ENCODE measurements around the gene CPLX4.

DNA sequence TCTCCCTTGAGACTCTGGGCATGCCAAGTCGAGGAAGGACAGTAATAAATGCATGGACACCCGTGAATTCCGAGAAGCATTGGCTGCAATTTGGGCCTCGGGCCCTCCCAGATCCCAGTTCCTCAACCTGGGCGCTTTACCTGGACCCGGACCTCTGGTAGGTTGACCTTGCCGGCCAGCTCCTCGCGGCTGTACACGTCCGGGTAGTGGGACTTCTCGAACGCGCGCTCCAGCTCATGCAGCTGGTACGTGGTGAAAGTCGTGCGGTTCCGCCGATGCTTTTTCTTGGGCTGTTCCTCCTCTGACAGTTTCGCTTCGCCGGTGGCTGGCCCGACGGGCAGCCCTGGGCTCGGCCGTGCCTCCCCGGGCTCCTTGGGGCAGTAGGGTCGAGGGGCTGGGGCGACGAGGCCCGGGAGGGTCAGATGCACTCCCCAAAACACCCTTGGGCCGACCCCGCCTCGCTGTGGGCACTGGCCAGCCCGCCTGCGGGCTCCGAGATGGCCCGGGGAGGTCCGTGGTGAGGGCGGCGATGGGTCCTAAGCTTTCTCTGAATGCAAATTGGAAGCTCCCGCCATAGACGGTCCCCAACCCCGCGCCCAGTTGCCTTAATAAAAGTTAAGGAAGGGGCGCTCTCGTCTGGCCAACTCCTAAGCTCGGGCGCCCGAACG is 46.1 kb downstream of the CPLX4 start:
- TF ChIP-seq, protein P1, sequence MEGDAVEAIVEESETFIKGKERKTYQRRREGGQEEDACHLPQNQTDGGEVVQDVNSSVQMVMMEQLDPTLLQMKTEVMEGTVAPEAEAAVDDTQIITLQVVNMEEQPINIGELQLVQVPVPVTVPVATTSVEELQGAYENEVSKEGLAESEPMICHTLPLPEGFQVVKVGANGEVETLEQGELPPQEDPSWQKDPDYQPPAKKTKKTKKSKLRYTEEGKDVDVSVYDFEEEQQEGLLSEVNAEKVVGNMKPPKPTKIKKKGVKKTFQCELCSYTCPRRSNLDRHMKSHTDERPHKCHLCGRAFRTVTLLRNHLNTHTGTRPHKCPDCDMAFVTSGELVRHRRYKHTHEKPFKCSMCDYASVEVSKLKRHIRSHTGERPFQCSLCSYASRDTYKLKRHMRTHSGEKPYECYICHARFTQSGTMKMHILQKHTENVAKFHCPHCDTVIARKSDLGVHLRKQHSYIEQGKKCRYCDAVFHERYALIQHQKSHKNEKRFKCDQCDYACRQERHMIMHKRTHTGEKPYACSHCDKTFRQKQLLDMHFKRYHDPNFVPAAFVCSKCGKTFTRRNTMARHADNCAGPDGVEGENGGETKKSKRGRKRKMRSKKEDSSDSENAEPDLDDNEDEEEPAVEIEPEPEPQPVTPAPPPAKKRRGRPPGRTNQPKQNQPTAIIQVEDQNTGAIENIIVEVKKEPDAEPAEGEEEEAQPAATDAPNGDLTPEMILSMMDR (tag by site-specific recombination; IDR thresholded peaks at IDR 0.05): no peak
- TF ChIP-seq YY1 (tag by site-specific recombination; IDR thresholded peaks at IDR 0.05): no peak
- TF ChIP-seq, protein P2, sequence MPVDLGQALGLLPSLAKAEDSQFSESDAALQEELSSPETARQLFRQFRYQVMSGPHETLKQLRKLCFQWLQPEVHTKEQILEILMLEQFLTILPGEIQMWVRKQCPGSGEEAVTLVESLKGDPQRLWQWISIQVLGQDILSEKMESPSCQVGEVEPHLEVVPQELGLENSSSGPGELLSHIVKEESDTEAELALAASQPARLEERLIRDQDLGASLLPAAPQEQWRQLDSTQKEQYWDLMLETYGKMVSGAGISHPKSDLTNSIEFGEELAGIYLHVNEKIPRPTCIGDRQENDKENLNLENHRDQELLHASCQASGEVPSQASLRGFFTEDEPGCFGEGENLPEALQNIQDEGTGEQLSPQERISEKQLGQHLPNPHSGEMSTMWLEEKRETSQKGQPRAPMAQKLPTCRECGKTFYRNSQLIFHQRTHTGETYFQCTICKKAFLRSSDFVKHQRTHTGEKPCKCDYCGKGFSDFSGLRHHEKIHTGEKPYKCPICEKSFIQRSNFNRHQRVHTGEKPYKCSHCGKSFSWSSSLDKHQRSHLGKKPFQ (tag by site-specific recombination; IDR thresholded peaks at IDR 0.05): no peak
- TF ChIP-seq, protein P3, sequence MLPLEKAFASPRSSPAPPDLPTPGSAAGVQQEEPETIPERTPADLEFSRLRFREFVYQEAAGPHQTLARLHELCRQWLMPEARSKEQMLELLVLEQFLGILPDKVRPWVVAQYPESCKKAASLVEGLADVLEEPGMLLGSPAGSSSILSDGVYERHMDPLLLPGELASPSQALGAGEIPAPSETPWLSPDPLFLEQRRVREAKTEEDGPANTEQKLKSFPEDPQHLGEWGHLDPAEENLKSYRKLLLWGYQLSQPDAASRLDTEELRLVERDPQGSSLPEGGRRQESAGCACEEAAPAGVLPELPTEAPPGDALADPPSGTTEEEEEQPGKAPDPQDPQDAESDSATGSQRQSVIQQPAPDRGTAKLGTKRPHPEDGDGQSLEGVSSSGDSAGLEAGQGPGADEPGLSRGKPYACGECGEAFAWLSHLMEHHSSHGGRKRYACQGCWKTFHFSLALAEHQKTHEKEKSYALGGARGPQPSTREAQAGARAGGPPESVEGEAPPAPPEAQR (tag by site-specific recombination; IDR thresholded peaks at IDR 0.05): no peak
- no peak for TF ChIP-seq ZNF174 (tag by site-specific recombination; IDR thresholded peaks at IDR 0.05)
- no peak for TF ChIP-seq ZNF350 (tag by site-specific recombination; IDR thresholded peaks at IDR 0.05)
- TF ChIP-seq, protein P4, sequence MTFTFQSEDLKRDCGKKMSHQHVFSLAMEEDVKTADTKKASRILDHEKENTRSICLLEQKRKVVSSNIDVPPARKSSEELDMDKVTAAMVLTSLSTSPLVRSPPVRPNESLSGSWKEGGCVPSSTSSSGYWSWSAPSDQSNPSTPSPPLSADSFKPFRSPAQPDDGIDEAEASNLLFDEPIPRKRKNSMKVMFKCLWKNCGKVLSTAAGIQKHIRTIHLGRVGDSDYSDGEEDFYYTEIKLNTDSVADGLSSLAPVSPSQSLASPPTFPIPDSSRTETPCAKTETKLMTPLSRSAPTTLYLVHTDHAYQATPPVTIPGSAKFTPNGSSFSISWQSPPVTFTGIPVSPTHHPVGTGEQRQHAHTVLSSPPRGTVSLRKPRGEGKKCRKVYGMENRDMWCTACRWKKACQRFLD (tag by site-specific recombination; IDR thresholded peaks at IDR 0.05): no peak
